HG02870 (cell line): ENCODE results near the gene P2RX3.
"Not testable (repeated sequence)": the region's sequence is repeated elsewhere in the genome, so short reads cannot be mapped to it uniquely, and the experiment has no call there.

Source experiments
- ATAC-seq: cut with Tn5 transposase; IDR thresholded peaks from one replicate; pipeline ENCODE4 v1.9.1; 2021; ENCODE audit warnings: mild to moderate bottlenecking, moderate library complexity; ENCODE audit not compliant: unreplicated experiment

Gene P2RX3

GRCh38 chr11:57394203-57394965 is 56.2 kb downstream of the P2RX3 start:
- no peak for ATAC-seq

DNA sequence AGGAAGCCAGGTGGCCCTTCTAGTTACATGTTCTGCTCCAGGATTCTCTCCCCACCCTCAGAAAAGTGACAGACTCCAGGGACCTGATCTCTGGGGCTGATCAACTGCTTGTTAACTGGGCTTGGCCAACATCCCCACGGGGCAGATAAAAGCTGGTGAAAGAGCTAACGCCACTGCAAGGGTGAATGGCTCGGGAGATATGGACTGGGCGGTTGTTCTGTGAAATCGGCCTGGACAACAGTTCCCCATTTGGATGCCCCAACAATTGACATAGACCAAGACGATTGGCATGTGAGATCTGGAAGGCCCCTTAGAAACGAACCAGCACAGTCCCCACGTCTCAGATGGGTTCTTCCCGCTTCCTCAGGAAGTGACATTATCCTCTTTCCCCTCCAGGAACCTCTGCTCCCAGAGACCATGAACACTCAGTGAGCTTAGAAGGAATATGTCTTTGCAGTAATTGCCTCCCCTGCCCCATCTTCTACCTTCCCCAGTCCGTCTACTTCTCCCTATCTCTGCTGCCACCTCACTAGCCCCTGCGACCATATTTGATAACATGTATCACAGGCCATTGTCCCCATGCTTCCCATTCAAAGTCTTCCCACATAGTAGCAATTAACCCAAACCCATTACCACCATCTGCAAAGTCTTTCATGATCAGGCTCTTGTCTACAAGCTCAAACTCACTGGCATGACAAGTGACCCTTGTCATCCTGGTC is 57.9 kb downstream of the P2RX3 start:
- no peak for ATAC-seq

DNA sequence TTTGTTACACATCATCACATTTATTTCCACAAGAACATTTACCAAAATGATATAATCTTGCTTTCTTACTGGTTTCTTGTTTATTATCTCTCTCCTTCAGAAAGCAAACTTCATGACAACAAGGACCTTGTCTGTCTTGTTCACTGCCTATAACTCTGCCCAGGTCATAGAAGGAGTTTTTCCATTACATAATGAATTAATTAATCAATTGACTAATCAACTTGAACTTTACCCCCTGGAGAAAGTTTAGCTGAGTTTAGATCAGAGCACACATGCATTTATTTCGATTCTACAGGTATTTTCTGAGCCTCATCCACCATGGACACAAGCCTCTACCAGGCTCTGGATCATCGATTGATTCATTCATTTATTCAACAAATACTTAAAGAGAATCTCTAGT is 58.6 kb downstream of the P2RX3 start:
- no peak for ATAC-seq

- ATAC-seq: no peak
Measured at GRCh38 chr11:57397394-57397990, 59.3 kb downstream of the P2RX3 start.

DNA sequence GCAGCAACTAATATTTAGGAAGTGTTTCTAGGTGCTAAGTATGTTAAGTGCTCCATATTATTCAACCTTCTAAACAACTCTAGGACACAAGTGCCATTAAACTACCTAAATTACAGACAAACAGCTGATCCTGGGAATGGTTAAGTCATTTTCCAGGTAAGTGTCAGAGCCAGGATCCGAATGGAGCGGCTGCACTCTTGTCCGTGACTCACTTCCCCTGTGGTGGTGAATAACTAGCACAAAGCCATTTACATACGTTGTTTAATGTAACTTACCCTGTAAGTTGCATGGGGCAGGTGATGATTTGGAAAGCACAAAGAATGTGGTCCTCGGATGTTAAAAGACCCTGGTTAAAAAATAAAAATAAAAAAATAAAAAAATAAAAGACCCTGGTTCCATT is 61.1 kb downstream of the P2RX3 start:
- no peak for ATAC-seq

DNA sequence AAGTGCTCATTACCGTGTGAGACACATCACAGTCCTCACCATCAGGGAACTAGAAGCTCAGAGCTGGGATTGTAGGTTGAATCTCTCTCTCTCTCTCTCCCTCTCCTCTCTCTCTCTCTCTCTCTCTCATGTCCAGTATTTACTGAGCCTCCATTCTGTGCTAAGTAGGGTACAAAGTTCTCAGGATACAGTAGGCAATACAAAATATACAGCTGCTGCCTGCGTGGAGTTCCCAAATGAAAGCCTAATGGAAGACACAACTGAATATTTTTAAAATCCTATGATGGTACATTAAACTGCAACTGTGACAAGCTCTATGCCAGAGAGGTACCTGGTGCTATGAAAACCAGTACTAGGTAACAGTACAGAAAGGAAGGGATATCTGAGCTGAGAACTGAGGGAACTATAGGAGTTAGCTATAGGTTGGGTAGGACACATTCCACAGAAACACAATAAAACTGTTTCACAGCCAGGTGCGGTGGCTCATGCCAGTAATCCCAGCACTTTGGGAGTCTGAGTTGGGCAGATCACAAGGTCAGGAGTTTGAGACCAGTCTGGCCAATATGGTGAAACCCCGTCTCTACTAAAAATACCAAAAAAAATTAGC is 61.9 kb downstream of the P2RX3 start:
- no peak for ATAC-seq

GRCh38 chr11:57402188-57403002 is 64.2 kb downstream of the P2RX3 start:
- no peak for ATAC-seq

DNA sequence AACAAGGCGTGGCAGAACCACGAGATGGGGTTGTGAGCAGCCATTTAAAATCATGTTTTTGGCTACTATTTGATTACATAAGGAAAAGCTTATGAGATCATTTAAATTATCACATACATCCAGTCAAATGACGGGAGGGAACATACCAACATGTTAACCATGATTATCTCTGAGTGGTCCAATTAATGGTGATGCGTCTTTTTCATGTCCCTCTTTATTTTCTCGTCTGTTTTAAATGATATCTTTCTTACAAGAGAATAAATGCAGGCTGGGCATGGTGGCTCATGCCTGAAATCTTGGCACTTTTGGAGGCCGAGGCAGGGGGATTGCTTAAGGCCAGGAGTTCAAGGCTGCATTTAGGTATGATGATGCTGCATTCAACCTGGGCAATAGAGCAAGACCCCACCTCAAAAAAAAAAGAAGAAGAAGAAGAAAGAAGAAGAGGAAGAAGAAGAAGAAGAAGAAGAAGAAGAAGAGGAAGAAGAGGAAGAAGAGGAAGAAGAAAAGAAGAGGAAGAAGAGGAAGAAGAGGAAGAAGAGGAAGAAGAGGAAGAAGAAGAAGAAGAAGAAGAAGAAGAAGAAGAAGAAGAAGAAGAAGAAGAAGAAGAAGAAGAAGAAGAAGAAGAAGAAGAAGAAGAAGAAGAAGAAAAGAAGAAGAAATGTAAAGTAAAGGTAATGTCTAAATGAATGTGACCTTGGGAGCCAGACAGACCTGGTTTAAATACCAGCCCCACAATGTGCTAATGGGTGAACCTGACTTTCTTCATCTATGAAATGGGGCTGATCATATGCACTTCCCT is 65.0 kb downstream of the P2RX3 start:
- not testable (repeated sequence) for ATAC-seq

DNA sequence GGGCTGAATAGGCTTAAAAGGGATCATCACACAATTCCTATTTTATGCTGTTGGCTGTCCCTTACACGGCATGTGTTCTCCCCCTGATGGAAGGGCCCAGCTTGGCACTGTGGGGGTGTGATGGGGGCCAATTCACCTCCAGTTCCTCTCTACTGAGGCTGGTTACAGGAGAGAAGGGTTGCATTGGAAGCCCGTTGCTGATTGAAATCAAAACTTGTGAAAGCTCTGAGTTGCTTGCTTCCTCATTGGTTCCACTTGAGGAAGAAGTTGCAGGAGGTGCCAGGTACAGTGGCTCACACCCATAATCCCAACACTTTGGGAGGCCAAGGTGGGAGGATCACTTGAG is 65.6 kb downstream of the P2RX3 start:
- peak; percentile 33 for ATAC-seq

- no peak for ATAC-seq
Measured at GRCh38 chr11:57405271-57405860, 67.2 kb downstream of the P2RX3 start.

DNA sequence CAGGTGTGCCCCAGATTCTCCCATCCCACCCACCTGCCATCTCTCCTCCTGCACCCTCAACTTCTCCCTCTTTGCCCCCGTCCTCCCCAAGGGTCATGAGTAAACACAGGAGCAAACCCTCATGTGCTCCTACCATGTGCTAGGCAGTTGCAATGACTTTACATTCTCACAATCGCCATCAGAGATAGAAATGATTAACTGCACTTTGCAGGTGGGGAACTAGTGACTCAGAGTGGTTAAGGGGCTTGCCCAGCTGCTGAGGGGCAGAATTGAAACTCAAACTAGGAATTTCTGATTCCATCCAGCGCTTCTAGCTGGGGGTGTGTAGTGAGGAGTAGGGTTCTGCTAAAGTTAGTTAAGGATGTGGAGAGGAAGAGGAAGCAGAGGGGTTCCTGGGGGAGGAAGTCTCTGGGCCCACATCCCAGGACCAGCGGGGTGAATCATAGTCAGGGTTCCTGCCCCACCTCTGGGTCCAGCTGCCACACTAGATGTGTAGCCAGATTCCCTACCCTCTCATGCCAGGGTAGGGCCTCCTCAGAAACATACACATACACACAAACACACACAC is 68.3 kb downstream of the P2RX3 start:
- peak; percentile 68 for ATAC-seq

GRCh38 chr11:57407010-57407920 is 69.1 kb downstream of the P2RX3 start:
- ATAC-seq: no peak

DNA sequence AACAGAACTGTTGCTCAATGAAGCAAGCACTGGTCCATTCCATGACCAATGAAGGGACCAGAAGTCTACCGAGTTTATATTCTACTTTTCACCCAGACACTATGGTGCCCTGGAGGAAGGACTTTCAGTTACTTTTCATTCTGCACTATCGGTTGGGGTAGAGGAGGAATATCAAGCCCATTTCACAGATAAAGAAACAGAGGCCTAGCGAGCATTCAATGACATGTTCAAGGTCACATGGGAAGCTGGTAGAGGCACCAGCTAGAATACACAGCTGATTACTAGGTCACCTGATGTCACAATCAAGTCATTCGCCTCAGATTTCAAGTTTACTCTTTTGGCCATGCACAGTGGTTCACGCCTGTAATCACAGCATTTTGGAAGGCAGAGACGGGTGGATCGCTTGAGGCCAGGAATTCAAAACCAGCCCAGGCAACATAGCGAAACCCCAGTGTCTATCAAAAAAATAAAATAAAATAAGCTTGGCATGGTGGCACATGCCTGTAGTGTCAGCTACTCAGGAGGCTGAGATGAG is 69.9 kb downstream of the P2RX3 start:
- no peak for ATAC-seq

DNA sequence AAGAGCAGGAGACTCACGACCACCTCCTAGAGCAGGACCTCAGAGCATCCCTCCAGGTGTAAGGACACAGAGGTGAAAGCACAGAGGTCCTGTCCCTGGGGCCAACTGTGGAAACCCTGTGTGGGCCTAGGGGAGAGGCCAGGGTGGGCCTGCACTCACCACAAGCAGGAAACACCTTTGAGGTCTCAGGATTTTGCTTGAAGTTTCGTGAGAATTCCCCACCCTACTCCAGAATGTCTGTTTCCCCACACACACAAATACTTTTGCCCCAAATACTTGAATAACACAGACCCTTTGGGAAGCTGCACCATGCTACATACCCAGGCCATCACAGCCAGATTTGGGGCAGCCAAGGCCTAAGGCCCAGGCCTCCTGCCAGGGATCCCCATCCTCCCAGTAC is 70.6 kb downstream of the P2RX3 start:
- no peak for ATAC-seq

GRCh38 chr11:57409321-57410100 is 71.4 kb downstream of the P2RX3 start:
- ATAC-seq: no peak

- ATAC-seq: no peak
Measured at GRCh38 chr11:57410287-57410686, 72.1 kb downstream of the P2RX3 start.

GRCh38 chr11:57413681-57414080 is 75.5 kb downstream of the P2RX3 start:
- ATAC-seq: no peak
